DMS79 (cell line): Measurements from ENCODE around the gene OTUB2.

Experiments
- DNase-seq: peaks from one replicate; lab custom pipeline; 2025; lab: John Stamatoyannopoulos, UW

Gene OTUB2

GRCh38 chr14:94021416-94022157 is 4.6 kb upstream of the OTUB2 start:
- DNase-seq: no peak

GRCh38 chr14:94022532-94023411 is 3.4 kb upstream of the OTUB2 start:
- no peak for DNase-seq

- no peak for DNase-seq
Measured at GRCh38 chr14:94024549-94024948, 1.6 kb upstream of the OTUB2 start.

- DNase-seq: no peak
Measured at GRCh38 chr14:94025720-94026119, 420 bp upstream of the OTUB2 start.

- DNase-seq: no peak
Measured at GRCh38 chr14:94026889-94027469, 839 bp downstream of the OTUB2 start.

GRCh38 chr14:94027566-94028449 is 1.7 kb downstream of the OTUB2 start:
- no peak for DNase-seq

- no peak for DNase-seq
Measured at GRCh38 chr14:94028450-94028826, 2.3 kb downstream of the OTUB2 start.

GRCh38 chr14:94029265-94029664 is 3.1 kb downstream of the OTUB2 start:
- no peak for DNase-seq

GRCh38 chr14:94029671-94030203 is 3.6 kb downstream of the OTUB2 start:
- DNase-seq: no peak

GRCh38 chr14:94030571-94030970 is 4.4 kb downstream of the OTUB2 start:
- DNase-seq: no peak

GRCh38 chr14:94031161-94031882 is 5.2 kb downstream of the OTUB2 start:
- no peak for DNase-seq

- no peak for DNase-seq
Measured at GRCh38 chr14:94031883-94032279, 5.7 kb downstream of the OTUB2 start.

GRCh38 chr14:94034886-94035285 is 8.7 kb downstream of the OTUB2 start:
- DNase-seq: no peak

- DNase-seq: peak; percentile 29
Measured at GRCh38 chr14:94036313-94037167, 10.4 kb downstream of the OTUB2 start.

GRCh38 chr14:94037954-94038353 is 11.8 kb downstream of the OTUB2 start:
- no peak for DNase-seq

GRCh38 chr14:94038510-94038909 is 12.4 kb downstream of the OTUB2 start:
- DNase-seq: no peak

- no peak for DNase-seq
Measured at GRCh38 chr14:94038921-94039629, 12.9 kb downstream of the OTUB2 start.

GRCh38 chr14:94040247-94040646 is 14.1 kb downstream of the OTUB2 start:
- no peak for DNase-seq

GRCh38 chr14:94040796-94041195 is 14.7 kb downstream of the OTUB2 start:
- DNase-seq: no peak
